ENCODE data around the gene GPR155. TPM values are rescaled to one million over a fixed set of nuclear protein-coding genes. Genes with fewer than 3 reads are reported as not detected.
A peak's percentile ranks its signal among the peaks of the same experiment; 100 is the strongest.
"Not testable (repeated sequence)": the region's sequence is repeated elsewhere in the genome, so short reads cannot be mapped to it uniquely, and the experiment has no call there.

GPR155 gene
- total and polyA plus RNA-seq, 9 donors = 3.0 to 4.5 (median 3.7) TPM

GRCh38 chr2:174491947-174492346 is 5.1 kb upstream of the GPR155 start:
- no peak for DNase-seq
- Histone ChIP-seq H3K4me1 (ENCODE audit: control insufficient read depth, insufficient read depth, low read length) (no peaks in the 10 kb centered on the region), H3K4me3 (ENCODE audit: low read length) (no peak overlapping the region), H3K27ac (ENCODE audit: low read length) (no peak overlapping the region), H3K9me3 (replicated peaks; ENCODE audit: control insufficient read depth, low read depth, low read length) (no peaks in the 10 kb centered on the region), H3K27me3 (ENCODE audit: control insufficient read depth, insufficient read depth, low read length) (no peaks in the 10 kb centered on the region), H3K36me3 (ENCODE audit: control insufficient read depth, insufficient read depth, low read length) (no peaks in the 10 kb centered on the region)
- no CpG with 5 or more reads among the region's 2 CpGs for WGBS (ENCODE audit: insufficient coverage)

DNA sequence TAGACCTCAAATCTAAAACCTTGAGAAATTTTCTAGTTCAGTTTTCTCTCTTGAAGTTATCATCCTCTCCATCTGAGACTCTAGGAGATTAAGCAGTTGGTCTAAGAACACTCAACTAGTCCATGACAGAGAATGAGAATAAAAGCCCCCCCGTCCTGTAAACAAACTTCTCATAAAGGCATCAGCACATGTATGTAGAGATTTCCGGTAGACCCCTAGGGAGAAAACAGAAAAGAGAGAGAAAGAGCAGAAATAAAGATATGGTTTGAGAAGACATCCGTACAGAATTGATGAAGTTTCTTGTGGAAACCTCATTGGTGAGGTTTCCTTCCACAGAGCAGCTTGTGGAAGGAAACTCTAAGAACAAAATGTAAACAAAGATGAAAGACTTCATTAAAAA is 3.2 kb upstream of the GPR155 start:
- no peaks in the 10 kb centered on the region for H3K27me3 ChIP-seq (ENCODE audit: control insufficient read depth, insufficient read depth, low read length)
- H3K4me1 ChIP-seq (ENCODE audit: control insufficient read depth, insufficient read depth, low read length) = peaks cover 6% of the 10 kb centered on the region
- no peak for DNase-seq
- no peak overlapping the region for H3K4me3 ChIP-seq (ENCODE audit: low read length)
- H3K9me3 ChIP-seq (replicated peaks; ENCODE audit: control insufficient read depth, low read depth, low read length) = no peaks in the 10 kb centered on the region
- H3K36me3 ChIP-seq (ENCODE audit: control insufficient read depth, insufficient read depth, low read length) = no peaks in the 10 kb centered on the region
- no CpG with 5 or more reads among the region's 3 CpGs for WGBS (ENCODE audit: insufficient coverage)
- no peak overlapping the region for H3K27ac ChIP-seq (ENCODE audit: low read length)

GRCh38 chr2:174489520-174489919 is 2.7 kb upstream of the GPR155 start:
- not testable (repeated sequence) for H3K27me3 ChIP-seq (ENCODE audit: control insufficient read depth, insufficient read depth, low read length); DNase-seq; H3K27ac ChIP-seq (ENCODE audit: low read length); H3K36me3 ChIP-seq (ENCODE audit: control insufficient read depth, insufficient read depth, low read length); H3K9me3 ChIP-seq (replicated peaks; ENCODE audit: control insufficient read depth, low read depth, low read length); H3K4me1 ChIP-seq (ENCODE audit: control insufficient read depth, insufficient read depth, low read length); H3K4me3 ChIP-seq (ENCODE audit: low read length)
- 95% methylated on average over 3 of the region's 10 CpGs for WGBS (ENCODE audit: insufficient coverage)

DNA sequence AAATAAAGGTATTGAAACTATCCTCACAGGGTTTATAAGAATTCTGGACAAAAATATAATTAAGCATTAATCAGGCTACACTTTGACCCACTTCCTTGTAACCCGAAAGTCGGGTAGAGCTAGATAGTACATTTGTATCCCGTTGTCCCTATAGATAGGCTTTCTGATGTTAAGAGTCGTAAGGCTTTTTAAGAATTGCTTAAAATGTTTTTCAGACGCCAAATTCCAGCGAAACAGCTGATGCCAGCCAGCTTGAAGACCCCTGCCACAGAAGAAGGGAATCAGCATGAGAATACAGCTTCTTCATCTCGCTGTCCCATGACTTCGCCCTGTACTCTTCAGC is 962 bp upstream of the GPR155 start:
- Histone ChIP-seq H3K9me3 (replicated peaks; ENCODE audit: control insufficient read depth, low read depth, low read length) (no peaks in the 10 kb centered on the region), H3K36me3 (ENCODE audit: control insufficient read depth, insufficient read depth, low read length) (no peaks in the 10 kb centered on the region), H3K4me1 (ENCODE audit: control insufficient read depth, insufficient read depth, low read length) (peaks cover 6% of the 10 kb centered on the region), H3K27me3 (ENCODE audit: control insufficient read depth, insufficient read depth, low read length) (no peaks in the 10 kb centered on the region), H3K4me3 (ENCODE audit: low read length) (peak overlapping the region; percentile 93), H3K27ac (ENCODE audit: low read length) (no peak overlapping the region)
- peak; percentile 8 for DNase-seq
- 100% methylated on average over 3 of the region's 8 CpGs for WGBS (ENCODE audit: insufficient coverage)

GRCh38 chr2:174487108-174487819 is 435 bp upstream of the GPR155 start:
- Histone ChIP-seq H3K27ac (ENCODE audit: low read length) (peak overlapping the region; percentile 88), H3K9me3 (replicated peaks; ENCODE audit: control insufficient read depth, low read depth, low read length) (no peaks in the 10 kb centered on the region), H3K4me3 (ENCODE audit: low read length) (peak overlapping the region; percentile 93), H3K36me3 (ENCODE audit: control insufficient read depth, insufficient read depth, low read length) (no peaks in the 10 kb centered on the region), H3K27me3 (ENCODE audit: control insufficient read depth, insufficient read depth, low read length) (no peaks in the 10 kb centered on the region), H3K4me1 (ENCODE audit: control insufficient read depth, insufficient read depth, low read length) (peaks cover 6% of the 10 kb centered on the region)
- WGBS (ENCODE audit: insufficient coverage) = 0% methylated on average over 24 of the region's 36 CpGs
- peak; percentile 99 for DNase-seq

- Histone ChIP-seq H3K9me3 (replicated peaks; ENCODE audit: control insufficient read depth, low read depth, low read length) (no peaks in the 10 kb centered on the region), H3K27me3 (ENCODE audit: control insufficient read depth, insufficient read depth, low read length) (no peaks in the 10 kb centered on the region), H3K4me3 (ENCODE audit: low read length) (peak overlapping the region; percentile 93), H3K4me1 (ENCODE audit: control insufficient read depth, insufficient read depth, low read length) (peaks cover 6% of the 10 kb centered on the region), H3K36me3 (ENCODE audit: control insufficient read depth, insufficient read depth, low read length) (no peaks in the 10 kb centered on the region), H3K27ac (ENCODE audit: low read length) (peak overlapping the region; percentile 48)
- peak; percentile 66 for DNase-seq
- WGBS (ENCODE audit: insufficient coverage) = 10% methylated on average over 16 of the region's 23 CpGs
Observed at GRCh38 chr2:174485788-174486562, 854 bp downstream of the GPR155 start.

DNA sequence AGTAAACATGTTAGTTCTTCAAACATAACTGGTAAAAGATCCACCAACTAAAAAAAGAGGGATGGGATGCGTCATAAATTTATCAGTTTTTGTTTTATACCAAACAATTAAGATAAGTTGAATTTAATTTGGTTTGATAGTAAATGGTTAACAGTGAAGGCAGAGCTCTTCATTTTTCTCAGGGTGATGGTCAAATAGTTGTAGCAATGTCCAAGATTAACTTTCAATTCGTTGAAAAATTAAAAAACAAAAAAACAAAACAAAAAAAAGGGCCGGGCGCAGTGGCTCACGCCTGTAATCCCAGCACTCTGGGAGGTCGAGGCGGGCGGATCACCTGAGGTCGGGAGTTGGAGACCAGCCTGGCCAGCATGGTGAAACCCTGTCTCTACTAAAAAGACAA is 1.8 kb downstream of the GPR155 start:
- WGBS (ENCODE audit: insufficient coverage) = 91% methylated on average over 7 of the region's 9 CpGs
- DNase-seq; H3K4me1 ChIP-seq (ENCODE audit: control insufficient read depth, insufficient read depth, low read length); H3K27ac ChIP-seq (ENCODE audit: low read length); H3K27me3 ChIP-seq (ENCODE audit: control insufficient read depth, insufficient read depth, low read length); H3K4me3 ChIP-seq (ENCODE audit: low read length); H3K36me3 ChIP-seq (ENCODE audit: control insufficient read depth, insufficient read depth, low read length); H3K9me3 ChIP-seq (replicated peaks; ENCODE audit: control insufficient read depth, low read depth, low read length): not testable (repeated sequence)

GRCh38 chr2:174484573-174484972 is 2.3 kb downstream of the GPR155 start:
- H3K4me1 ChIP-seq (ENCODE audit: control insufficient read depth, insufficient read depth, low read length) = peaks cover 6% of the 10 kb centered on the region
- H3K9me3 ChIP-seq (replicated peaks; ENCODE audit: control insufficient read depth, low read depth, low read length) = no peaks in the 10 kb centered on the region
- no CpG with 5 or more reads among the region's 2 CpGs for WGBS (ENCODE audit: insufficient coverage)
- no peak overlapping the region for H3K4me3 ChIP-seq (ENCODE audit: low read length)
- H3K27me3 ChIP-seq (ENCODE audit: control insufficient read depth, insufficient read depth, low read length) = no peaks in the 10 kb centered on the region
- H3K27ac ChIP-seq (ENCODE audit: low read length) = no peak overlapping the region
- DNase-seq = no peak
- H3K36me3 ChIP-seq (ENCODE audit: control insufficient read depth, insufficient read depth, low read length) = no peaks in the 10 kb centered on the region

DNA sequence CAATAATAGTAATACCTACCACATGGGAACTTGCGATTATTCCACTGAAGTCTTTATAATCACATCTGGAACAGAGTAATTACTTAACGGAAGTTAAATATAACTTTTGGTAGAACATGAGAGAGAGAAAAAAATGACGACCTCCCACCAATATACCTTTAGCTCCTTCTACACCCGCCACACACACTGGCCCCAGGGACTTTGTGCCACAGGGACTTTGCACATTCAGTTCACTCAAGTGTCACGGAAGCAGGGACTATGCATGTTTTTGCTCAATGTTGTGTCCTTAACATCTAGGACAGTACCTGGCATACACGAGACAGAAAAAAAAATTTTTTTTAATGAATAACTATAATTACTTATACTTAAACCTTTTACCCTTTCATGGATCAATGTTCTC is 4.0 kb downstream of the GPR155 start:
- H3K4me1 ChIP-seq (ENCODE audit: control insufficient read depth, insufficient read depth, low read length) = peaks cover 6% of the 10 kb centered on the region
- no peaks in the 10 kb centered on the region for H3K27me3 ChIP-seq (ENCODE audit: control insufficient read depth, insufficient read depth, low read length)
- H3K27ac ChIP-seq (ENCODE audit: low read length) = no peak overlapping the region
- H3K9me3 ChIP-seq (replicated peaks; ENCODE audit: control insufficient read depth, low read depth, low read length) = no peaks in the 10 kb centered on the region
- no peaks in the 10 kb centered on the region for H3K36me3 ChIP-seq (ENCODE audit: control insufficient read depth, insufficient read depth, low read length)
- DNase-seq = no peak
- no CpG with 5 or more reads among the region's 6 CpGs for WGBS (ENCODE audit: insufficient coverage)
- no peak overlapping the region for H3K4me3 ChIP-seq (ENCODE audit: low read length)

- Histone ChIP-seq H3K36me3 (ENCODE audit: control insufficient read depth, insufficient read depth, low read length) (no peaks in the 10 kb centered on the region), H3K27me3 (ENCODE audit: control insufficient read depth, insufficient read depth, low read length) (no peaks in the 10 kb centered on the region), H3K27ac (ENCODE audit: low read length) (no peak overlapping the region), H3K9me3 (replicated peaks; ENCODE audit: control insufficient read depth, low read depth, low read length) (no peaks in the 10 kb centered on the region), H3K4me3 (ENCODE audit: low read length) (no peak overlapping the region), H3K4me1 (ENCODE audit: control insufficient read depth, insufficient read depth, low read length) (no peaks in the 10 kb centered on the region)
- no peak for DNase-seq
- WGBS (ENCODE audit: insufficient coverage) = no CpG with 5 or more reads among the region's 1 CpG
Observed at GRCh38 chr2:174477759-174478158, 9.1 kb downstream of the GPR155 start.

Measured in muscle of leg (tissue), 11 donors.